Measurements from ENCODE around the gene WNT3A. TPM values are rescaled to one million over a fixed set of nuclear protein-coding genes. Genes with fewer than 3 reads are reported as not detected.

Gene WNT3A
- polyA plus RNA-seq, 1 donor (not counting 4 experiments of a cell fraction or from before 2014, with no cell fraction given), result 0.07 TPM

- TF ChIP-seq CTCF (optimal IDR thresholded peaks at IDR 0.05 in 1 of 3, IDR thresholded peaks at IDR 0.05 in 1 of 3, conservative IDR thresholded peaks at IDR 0.05 in 1 of 3; ENCODE audit: extremely low read depth in 1 of 3, insufficient read depth in 2 of 3, low read length in 3 of 3) (no peak), EZH2 (IDR thresholded peaks at IDR 0.05; ENCODE audit: low read length) (no peak)
- H3K36me3 ChIP-seq (ENCODE audit: control insufficient read depth in 2 of 2, extremely low read depth in 1 of 2, insufficient read depth in 2 of 2, low read length in 2 of 2), result no peaks in the 10 kb centered on the region
- H4K20me1 ChIP-seq (ENCODE audit: control insufficient read depth, extremely low read depth, insufficient read depth, low read length), result no peaks in the 10 kb centered on the region
- H3K9me3 ChIP-seq (ENCODE audit: control insufficient read depth, low read depth, low read length), result peaks cover 2% of the 10 kb centered on the region
- H3K4me1 ChIP-seq (ENCODE audit: control insufficient read depth, extremely low read depth, insufficient read depth, low read length), result no peaks in the 10 kb centered on the region
- H3K27ac ChIP-seq (ENCODE audit: control insufficient read depth, insufficient read depth, low read length), result no peak overlapping the region
- peaks cover 40% of the 10 kb centered on the region for H3K27me3 ChIP-seq (ENCODE audit: control insufficient read depth, extremely low read depth, insufficient read depth, low read length)
- dilution Hi-C loops (cut with MboI; ENCODE audit: extremely low pct_ligation_motif_present, low sequenced_read_pairs), result no loop called here
- H3K79me2 ChIP-seq (ENCODE audit: control insufficient read depth, insufficient read depth, low read length), result no peaks in the 10 kb centered on the region
- no peak overlapping the region for H3K9ac ChIP-seq (ENCODE audit: control insufficient read depth, extremely low read depth, insufficient read depth, low read length)
- H2AFZ ChIP-seq (ENCODE audit: control insufficient read depth, low read length), result no peak overlapping the region
- no peak overlapping the region for H3K4me2 ChIP-seq (ENCODE audit: control insufficient read depth, extremely low read depth, insufficient read depth, low read depth, low read length)
- FAIRE-seq, result no peak
- H3K9me1 ChIP-seq (ENCODE audit: control insufficient read depth, extremely low read depth, insufficient read depth, low read length), result no peaks in the 10 kb centered on the region
- H3K4me3 ChIP-seq (ENCODE audit: control insufficient read depth in 2 of 3, extremely low read depth in 1 of 3, insufficient read depth in 2 of 3, low read depth in 1 of 3, low read length in 3 of 3), result no peak overlapping the region
- no peak for DNase-seq (ENCODE audit: low read depth, low spot score)
Measured at GRCh38 chr1:228041316-228041715, 34.5 kb downstream of the WNT3A start.

DNA sequence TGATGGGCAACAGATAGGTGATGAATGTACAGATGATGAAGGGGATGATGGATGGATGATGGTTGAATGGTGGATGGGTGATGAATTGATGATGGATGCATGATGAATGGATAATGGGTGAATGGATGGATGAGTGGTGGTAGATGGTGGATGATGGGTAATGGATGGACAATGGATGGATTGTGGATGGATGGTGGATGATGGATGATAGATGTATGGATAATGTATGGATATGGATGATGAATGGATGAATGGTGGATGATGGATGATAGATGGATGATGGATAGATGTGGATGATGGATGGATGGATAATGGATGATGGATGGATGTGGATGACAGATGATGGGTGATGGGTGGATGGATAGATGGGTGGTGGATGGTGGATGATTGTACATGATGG, 35.7 kb downstream of the WNT3A start:
- TF ChIP-seq CTCF (optimal IDR thresholded peaks at IDR 0.05 in 1 of 3, IDR thresholded peaks at IDR 0.05 in 1 of 3, conservative IDR thresholded peaks at IDR 0.05 in 1 of 3; ENCODE audit: extremely low read depth in 1 of 3, insufficient read depth in 2 of 3, low read length in 3 of 3) (no peak), EZH2 (IDR thresholded peaks at IDR 0.05; ENCODE audit: low read length) (no peak)
- DNase-seq (ENCODE audit: low read depth, low spot score) (no peak), FAIRE-seq (no peak)
- no peaks in the 10 kb centered on the region for H3K4me1 ChIP-seq (ENCODE audit: control insufficient read depth, extremely low read depth, insufficient read depth, low read length)
- H3K27ac ChIP-seq (ENCODE audit: control insufficient read depth, insufficient read depth, low read length), result no peak overlapping the region
- no peak overlapping the region for H2AFZ ChIP-seq (ENCODE audit: control insufficient read depth, low read length)
- no peak overlapping the region for H3K4me3 ChIP-seq (ENCODE audit: control insufficient read depth in 2 of 3, extremely low read depth in 1 of 3, insufficient read depth in 2 of 3, low read depth in 1 of 3, low read length in 3 of 3)
- no peaks in the 10 kb centered on the region for H3K36me3 ChIP-seq (ENCODE audit: control insufficient read depth in 2 of 2, extremely low read depth in 1 of 2, insufficient read depth in 2 of 2, low read length in 2 of 2)
- H3K27me3 ChIP-seq (ENCODE audit: control insufficient read depth, extremely low read depth, insufficient read depth, low read length), result peaks cover 28% of the 10 kb centered on the region
- dilution Hi-C loops (cut with MboI; ENCODE audit: extremely low pct_ligation_motif_present, low sequenced_read_pairs), result no loop called here
- H3K9me1 ChIP-seq (ENCODE audit: control insufficient read depth, extremely low read depth, insufficient read depth, low read length), result no peaks in the 10 kb centered on the region
- H4K20me1 ChIP-seq (ENCODE audit: control insufficient read depth, extremely low read depth, insufficient read depth, low read length), result no peaks in the 10 kb centered on the region
- no peak overlapping the region for H3K9ac ChIP-seq (ENCODE audit: control insufficient read depth, extremely low read depth, insufficient read depth, low read length)
- no peak overlapping the region for H3K4me2 ChIP-seq (ENCODE audit: control insufficient read depth, extremely low read depth, insufficient read depth, low read depth, low read length)
- peaks cover 2% of the 10 kb centered on the region for H3K9me3 ChIP-seq (ENCODE audit: control insufficient read depth, low read depth, low read length)
- H3K79me2 ChIP-seq (ENCODE audit: control insufficient read depth, insufficient read depth, low read length), result no peaks in the 10 kb centered on the region

All from keratinocyte (primary cell).